ENCODE results near the gene UBAC1.

The UBAC1 gene, protein sequence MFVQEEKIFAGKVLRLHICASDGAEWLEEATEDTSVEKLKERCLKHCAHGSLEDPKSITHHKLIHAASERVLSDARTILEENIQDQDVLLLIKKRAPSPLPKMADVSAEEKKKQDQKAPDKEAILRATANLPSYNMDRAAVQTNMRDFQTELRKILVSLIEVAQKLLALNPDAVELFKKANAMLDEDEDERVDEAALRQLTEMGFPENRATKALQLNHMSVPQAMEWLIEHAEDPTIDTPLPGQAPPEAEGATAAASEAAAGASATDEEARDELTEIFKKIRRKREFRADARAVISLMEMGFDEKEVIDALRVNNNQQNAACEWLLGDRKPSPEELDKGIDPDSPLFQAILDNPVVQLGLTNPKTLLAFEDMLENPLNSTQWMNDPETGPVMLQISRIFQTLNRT

DNA sequence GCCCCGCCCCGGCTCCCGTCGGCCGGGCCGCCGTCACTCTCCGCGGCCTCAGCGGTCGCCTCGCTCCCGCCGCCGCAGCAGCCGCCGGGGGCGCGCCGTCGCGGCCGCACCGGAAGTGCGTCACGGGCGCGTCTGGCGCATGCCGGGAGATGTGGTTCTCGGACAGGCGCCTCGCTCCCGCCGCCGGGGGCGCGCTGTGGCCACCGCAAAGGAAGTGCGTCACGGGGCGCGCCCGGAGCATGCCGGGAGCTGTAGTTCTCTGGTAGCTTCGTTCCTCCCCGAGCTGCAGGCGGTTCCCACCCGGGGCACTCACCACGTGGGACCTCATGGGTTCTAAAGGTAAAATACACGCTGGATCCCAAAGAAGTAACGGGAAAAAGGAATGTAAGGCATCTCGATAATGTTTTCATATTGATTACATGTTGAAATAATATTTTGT, at the start of gene UBAC1:
Gene UBAC1, minus strand, starts transcription at position 97 of the 439 bp plus-strand sequence. CDS start 211 bp downstream, outside the sequence.
- DNase-seq = peak; percentile 95

DNA sequence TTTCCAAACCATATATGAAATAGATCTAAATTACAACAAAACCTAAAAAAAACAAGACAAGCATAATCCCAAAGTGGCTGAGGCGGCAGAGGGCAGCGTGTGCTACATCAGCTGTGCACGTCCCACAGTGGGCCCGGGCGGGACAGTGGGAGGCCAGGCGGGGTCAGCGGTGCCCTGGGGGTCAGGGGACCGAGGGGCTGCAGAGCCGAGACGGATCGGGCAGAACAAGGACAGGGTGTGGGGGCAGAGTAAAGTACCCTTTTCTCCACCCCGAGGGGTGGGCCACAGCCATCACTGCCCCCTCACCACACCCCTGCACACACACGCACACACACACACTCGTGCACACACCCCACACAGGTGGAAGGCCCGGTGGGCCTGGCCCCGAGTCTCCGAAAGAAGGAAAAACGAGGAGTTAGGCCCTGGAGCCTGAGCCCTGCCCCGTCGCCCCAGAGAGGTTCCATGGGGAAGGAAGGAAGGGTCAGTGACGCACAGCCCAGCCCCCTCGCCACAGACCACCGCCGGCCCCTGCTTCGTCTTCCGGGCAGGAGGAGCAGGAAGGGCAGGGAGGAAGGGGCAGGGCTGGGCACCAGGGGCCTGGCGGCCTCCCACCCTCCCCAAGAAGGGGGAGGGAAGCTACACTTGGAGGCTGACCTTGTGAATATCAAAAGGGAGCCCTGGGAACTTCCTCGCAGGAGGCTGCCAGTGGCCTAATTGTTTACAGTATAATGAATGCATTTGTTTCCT, 49.6 kb upstream of the UBAC1 start:
- no peak for DNase-seq

DNA sequence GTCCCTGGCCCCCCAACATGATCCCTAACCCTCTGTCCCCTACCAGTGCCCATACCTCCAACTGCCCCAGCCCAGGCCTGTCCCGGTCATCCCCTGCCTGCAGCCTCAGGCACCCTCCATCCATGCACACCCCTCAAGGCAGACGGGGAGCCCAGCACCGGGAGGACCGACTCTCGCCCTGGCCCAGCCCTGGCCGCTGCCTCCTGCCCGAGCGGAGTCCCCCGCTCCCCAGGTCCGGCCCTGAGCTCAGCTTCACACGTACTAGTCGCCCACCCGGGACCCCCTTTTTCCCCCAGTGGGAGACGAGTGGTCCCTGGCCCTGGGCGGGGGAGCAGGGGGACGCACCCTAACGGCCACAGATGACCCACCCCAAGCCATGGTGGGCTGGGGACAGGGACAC, 49.0 kb upstream of the UBAC1 start:
- no peak for DNase-seq

DNA sequence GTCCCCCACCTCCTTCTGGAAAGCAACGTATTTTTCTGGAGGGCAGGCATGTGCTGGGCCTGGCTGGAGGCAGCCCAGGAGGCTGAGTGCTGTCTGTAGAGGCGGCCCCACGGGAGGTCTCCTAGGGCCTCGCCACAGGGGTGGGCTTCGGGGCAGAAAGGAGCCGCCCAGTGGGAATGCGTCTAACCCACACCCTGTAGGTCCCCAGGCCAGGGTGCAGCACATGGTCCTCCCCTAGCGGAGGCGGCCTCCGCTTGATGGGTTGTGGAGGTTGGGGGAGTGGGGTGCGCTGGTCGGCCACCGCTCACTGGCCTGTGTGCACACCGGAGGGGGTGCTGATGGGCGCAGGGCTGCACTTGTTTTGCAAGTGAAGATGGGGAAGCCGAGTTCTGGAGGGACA, 48.3 kb upstream of the UBAC1 start:
- no peak for DNase-seq

DNA sequence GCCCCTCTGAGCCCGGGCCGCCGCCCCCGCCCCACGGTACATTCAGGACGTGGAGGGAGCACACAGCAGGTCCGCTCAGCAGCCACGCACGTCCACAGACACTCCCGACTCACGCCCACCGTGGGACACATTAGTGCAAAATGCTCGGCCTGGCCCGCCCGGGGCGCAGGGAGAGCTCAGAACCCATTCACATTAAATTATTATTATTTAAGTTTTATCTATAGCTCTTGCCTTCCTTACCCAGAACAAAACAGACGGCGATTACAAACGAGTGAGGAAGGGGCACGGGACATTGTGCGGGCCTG, 47.5 kb upstream of the UBAC1 start:
- DNase-seq = no peak

DNA sequence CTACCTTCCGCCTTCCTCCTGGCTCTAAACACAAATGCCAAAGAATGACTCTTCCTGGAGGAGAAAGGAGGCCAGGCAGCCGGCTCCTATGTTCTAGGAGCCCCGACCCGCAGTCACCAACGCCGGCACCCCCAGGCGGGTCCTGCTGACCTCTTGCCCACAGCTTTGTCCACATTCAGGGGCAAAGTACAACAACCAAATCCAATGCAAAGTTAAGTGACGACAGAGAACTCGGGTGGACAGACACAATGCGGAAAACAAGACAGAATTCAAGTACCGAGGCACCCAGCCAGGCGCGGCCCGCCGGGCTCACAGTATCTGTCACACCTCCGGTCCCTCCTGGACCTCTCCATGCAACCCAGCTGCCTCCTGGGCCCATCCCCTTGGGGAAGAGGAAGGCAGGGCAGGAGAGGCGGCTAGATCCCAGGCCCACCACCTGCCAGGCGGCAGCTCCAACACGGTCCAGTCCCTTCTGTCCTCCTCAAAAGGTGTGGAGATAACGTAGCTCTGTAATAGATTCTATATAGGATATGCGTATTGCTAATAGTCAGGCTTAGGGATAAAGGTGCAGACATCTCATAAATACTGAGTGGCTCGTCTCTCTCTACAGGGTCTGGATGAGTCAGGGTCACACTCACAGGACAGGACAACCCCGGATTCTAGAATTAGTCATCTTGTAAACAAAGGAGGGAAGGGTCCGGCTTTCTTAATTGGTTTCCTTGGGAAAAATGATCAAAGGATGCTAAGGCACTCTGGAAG, 46.9 kb upstream of the UBAC1 start:
- peak; percentile 68 for DNase-seq

DNA sequence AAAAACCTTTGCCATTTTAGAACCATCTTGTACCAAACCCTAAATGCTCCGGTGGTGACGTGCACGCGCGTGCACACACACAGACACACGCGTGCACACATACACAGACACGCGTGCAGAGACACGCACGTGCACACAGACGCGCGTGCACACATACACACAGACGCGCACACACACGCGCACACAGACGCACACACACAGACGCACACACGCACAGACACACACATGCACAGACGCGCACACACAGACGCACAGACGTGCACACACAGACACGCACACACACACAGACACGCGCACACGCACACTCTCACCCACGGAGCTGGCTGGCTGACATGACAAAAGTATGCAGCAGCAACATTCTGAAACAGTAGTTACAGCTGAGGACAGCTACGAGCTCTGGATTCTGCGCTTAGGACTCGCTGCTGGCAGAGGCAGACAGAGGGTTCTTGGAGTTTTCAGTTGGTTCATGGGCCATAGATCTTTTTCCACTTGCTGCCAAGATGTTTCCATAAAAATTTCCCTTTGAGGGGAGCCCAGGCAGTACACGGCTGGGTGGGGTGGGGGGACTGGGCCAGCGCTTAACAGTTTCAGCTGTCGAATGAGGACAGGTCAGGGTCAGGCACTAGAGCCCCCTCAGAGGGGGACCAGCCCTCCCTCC, 46.2 kb upstream of the UBAC1 start:
- DNase-seq = no peak

DNA sequence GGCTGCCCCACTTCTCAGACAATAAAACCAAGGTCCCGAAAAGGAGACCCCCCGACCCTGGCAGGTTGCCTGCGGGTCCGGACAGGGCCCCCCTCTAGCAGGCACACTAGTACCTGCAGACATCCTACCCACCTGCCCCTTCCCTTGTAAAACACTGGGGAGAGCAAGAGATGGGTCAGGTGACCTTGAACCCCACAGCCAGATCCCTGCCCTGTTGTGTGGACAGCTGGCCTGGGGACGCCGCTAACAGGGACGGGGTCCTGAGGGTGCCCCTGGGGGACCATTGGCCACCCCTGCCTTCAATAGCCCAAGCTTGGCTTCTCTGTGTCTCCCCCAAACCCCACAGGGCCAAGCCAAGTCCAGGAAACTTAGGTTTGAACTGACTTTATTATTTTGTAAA, 45.0 kb upstream of the UBAC1 start:
- no peak for DNase-seq

DNA sequence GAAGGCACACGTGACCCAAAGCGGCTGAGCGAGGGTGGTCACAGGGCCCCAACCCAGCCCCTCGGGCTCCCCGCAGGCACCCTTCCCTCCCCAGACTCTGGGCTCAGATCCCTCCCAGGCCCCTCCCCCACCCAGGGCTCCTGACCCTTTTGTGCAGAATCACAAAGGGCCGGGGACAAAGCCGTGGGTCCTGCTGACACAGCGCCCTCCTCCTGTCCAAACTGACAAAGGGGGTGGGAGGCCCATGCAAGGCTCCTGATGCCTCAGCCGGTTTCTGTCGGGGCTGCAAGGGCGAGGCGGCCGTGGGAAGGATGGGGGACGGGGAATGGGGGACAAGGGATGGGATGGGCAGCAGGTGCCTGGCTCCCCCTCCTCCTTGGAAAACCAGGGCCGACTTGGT, 43.5 kb upstream of the UBAC1 start:
- DNase-seq = no peak

DNA sequence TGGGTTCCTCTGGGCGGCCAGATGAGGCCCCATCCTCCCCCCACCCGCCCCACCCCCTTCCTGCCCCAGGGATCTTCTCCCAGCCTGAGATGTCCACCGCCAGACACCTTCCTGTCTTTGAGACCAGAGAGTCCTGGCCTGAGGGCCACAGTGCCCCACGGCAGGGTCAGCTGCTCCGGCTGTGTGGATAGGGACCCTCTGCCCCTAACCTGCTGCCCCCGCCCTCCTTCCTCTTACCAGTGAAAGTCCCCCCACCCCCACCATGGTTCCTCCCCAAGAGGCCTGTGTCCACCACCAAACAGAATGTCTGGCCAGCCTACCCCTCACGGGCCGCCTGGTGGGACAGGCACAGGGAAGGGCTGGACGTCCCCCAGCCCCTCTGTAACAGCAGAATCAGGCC, 43.0 kb upstream of the UBAC1 start:
- DNase-seq = no peak

DNA sequence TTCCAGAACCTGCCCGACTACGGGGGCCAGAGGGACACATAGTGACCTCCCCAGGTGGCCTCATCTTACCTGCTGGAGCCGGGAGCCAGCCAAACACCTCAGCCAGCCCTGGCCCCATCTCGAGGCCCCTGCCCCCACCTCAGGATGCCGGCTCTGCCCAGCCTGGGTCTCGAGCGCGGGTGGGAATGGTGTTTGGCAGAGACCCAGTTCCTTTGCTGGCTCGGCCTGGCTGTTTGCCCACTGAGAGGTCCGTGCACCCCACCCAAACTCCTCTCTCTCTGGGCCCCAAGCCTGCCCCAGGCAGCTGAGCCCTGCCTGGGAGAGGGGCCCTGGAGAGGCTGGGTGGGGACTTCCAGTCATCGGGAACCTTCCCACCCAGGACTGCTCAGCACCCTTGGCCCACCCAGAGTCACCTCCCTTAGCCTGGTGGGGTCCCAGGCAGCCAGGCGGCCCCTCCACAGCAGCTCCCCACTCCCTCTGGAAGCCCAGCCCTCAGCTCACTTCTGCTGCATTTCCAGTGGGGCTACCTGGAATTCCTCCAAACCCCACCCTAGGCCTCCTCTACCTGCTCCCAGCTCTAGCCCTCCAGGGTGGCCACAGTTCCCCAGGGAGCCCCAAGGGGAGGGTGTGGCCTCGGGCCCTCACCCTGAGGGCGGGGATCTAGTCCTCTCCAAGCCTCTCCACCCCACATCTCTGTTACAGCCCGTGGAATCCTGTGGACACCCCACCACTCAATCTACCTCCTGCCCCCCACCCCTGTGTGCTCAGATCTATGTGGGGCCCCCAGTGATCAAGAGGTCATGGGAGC, 42.4 kb upstream of the UBAC1 start:
- DNase-seq = no peak

DNA sequence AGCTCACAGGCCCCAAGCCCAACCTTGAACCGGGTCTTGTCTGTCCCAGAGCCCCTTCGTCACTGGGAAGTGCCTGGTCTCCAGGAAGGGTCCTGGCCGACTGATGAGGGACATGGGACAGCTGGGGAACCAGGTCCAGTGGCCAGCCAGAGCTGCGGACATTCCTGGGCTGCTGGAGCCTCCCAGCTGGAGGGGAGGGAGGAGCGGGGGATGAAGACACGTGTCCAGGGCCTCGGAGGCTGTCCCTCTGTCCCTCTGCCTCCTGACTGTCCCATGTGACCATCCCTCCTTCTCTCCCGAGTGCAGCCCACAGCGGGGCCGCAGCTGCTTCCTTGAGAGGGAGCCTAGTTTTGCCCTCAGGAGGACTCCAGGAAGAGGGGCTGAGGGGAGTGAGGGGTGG, 41.7 kb upstream of the UBAC1 start:
- DNase-seq = no peak

DNA sequence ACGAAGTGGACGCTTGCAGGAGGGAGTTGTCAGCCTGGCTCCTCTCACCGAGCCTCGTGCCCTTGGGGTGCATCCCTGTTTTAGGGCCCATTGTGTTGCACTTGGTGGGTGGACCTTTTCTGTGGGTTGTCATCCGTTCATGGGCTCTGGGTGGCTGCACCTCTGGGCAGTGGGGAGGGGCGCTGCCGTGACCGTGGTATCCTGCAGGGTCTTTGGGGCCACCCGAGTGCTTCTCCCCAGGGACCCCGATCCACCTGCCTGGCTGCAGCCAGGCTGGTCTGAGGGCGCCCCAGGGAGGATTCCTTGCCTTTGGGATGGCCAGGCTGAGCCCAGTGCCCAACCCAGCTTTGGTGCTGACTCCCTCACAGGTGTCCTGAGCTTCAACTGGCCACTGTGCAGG, 41.0 kb upstream of the UBAC1 start:
- no peak for DNase-seq

DNA sequence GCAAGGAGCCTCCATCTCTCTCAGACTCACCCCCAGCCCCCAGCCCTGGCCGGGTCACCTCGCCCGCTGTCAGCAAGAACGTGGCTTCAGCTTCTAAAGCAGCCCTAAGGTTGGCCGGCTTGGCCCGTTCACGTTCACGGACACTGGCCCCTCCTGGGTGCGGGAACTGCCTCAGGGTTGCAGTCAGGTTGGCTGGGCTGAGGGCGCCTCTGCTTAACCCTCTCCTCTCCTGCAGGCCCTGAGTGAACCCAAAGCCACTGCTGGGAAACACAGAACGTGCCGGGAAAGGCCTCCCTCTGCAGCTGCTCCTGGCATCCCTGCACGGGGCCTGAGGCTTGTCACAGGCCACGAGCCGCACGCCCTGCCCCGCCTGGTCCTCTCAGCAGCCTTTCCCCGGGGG, 40.1 kb upstream of the UBAC1 start:
- DNase-seq = no peak

DNA sequence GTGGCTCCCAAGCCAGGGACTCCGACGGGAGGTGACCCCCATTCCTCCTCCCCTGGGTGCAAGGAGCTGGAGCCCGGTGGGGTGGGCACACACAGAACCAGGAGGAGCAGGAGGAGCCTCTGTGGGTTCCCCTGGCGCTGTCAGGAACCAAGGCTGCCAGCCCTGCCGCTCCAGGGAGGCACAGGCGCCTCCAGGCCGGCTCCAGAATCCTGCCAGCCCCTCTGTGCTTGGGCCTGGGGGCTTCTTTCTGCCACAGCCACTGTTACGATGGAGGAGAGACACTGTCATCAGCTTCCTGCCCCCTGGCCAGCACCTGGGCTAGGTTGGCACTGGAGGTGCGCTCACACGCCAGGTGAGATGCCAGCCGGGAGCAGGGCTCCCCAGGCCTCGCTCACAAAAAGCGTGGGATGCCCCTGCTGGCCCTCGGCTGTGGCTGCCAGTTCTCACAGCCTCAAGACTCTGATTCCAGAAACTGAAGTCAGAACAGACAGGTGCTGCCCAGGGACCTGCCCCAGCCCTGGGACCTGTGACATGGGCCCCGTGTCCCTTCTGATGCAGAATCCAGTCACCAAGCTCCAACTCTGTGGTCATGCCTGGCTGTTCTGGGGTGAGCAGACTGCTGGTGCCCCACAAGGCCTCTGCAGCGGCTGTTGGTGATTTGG, 37.4 kb upstream of the UBAC1 start:
- no peak for DNase-seq

DNA sequence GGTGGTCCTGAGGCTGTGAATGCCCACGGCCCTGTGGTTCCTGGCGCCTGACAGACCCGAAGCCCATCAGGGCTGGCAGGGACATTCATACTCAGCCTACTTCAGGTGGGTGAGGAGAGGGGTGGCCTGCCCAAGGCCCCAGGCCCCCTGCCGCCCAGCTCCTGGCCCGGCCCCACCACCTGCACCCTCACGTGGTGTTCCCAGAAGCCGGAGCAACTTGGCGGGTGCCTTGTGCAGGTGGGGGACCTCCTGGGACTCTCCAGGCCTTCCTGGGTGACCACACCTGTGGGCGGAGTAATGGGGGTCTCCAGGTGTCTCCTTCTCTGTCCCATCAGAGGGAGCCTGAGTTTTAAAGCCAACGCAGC, 36.8 kb upstream of the UBAC1 start:
- no peak for DNase-seq

DNA sequence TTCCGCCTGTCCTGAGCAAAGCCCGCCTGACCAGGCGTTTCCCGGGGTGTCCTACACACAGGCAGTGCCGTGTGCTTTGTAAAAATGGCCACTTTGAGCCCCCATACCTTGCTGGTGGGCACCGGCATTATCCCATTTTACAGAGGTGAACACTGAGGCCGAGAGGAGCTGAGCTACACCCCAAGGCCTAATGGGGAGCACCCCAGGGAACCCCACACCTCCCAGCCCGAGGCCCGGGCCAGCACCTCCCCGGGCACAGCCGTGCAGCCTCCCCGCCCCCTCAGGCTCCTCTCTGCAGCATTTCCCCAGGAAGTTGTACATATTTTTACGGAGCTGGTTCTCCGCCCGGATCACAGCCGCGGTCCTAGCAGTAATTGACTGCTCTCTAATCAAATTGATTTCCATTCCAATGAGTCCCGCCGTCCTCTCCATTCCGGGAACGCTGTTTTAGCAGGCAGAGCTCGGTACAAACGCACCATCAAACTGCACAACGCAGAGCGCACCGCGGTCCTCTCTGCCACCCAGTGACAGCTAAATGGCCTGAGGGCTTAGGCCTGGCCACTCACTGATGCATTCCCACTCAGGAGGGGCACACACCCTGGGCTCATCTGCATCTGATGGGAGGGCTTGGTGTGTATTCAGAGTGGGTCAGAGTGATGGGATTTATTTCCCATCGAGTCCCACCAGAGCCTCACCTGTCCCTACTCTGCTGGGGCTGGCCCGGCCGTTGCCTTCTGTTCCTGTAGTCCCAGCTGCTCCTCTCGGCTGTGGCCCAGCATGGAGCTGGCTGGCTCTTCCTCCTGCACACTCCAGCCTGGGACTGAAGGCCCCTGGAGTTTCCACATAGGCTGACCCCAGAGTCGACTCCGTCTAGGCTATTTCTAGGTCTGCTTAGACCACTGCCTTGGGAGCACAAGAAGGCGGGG, 36.2 kb upstream of the UBAC1 start:
- no peak for DNase-seq

DNA sequence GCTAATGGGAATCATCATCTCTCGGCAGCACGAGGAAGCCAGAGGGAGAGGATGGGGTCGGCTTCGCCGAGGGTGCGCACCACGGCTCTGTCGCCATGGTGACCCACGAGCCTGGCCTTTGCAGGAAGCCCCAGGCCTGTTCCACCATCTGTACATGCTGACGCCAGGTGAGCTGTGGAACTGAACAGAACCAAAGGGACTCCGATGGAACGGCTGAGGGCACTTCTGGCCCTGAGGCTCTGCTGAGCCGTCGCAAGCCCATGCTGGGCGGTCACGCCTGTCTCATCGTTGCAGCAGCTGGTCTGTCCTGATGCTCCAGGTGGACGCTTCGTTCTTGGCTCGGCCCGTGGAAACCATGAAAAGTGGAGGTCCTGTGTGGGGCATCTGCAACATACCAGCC, 34.6 kb upstream of the UBAC1 start:
- no peak for DNase-seq

DNA sequence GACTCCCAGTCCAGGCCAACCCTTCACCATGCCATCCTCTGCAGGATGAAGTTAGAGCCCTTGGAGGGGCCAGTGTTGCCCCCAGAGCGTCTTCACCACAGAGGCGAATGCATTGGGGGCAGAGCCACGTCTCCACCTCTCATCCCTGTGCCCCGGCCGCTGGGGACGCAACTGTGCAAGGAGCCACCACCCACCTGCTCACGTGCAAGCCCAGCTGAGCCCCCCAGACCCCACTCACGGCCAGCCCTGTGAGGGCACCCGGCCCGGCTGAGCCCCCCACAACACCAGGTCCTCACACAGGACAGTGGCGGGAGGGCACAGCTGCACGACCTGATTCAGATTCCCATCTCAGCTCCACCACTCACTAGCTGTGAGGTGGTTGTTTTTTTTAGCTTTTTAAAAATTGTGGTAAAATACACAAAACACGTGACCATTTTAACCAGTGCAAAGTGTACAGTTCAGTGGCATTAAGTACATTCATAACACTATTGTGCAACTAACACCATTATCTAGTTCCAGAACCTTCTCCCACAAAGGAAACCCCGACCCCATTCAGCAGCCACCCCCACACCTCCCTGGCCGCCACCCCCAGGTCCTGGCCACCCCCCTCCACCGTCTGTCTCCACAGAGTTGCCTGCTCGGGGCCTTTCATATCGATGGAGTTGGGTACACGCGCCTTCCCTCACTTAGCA, 33.5 kb upstream of the UBAC1 start:
- no peak for DNase-seq

Measured in fibroblast of skin of right biceps (primary cell).